ENCODE measurements around the gene NXPH4.

Gene NXPH4

DNA sequence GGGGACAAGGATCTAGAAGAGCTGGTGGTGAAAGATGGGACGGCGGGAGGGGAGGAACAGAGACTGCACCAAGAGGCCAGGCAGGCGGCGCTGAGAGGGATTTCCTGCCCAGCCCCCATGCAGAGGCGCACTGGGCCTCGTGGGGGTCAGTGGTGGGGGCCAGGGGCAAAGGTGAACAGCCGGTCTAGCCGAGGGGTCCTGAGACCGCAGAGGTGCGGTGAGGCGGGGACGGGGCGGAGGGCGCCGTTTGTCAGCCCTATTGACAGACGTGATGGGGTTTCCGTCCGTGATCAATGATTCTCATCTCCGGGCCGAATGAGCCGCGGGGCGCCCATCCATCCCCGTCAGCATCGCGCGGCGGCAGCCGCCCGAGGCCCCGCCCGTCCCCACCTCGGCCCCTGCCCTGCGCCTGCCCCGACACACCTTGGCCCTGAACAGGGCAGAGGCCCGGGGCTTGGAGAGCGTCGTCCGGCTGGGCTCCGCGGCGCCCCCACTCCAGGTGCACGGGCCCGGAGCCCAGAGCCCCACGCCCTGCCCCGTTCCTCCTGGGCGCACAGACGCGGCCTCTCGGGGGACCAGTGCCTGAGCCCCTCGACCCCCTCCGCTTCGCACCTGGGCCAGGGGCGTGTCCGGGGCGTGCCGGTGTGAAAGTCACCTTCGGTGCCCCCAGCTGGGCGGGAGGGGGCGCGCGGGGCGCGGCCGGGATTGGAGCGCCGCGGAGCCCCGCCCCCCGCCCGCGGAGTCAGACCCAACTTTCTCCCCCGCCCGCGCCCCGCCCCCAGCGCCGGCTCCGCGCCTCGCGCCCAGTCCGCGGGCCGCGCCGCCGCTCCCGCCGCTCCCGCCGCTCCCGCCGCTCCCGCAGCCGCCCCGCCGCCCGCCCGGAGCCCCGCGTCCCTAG lies at the start of gene NXPH4:
Gene NXPH4, plus strand, starts transcription at position 781 of the 898 bp plus-strand sequence. CDS start 176 bp downstream, outside the sequence.
- no peak for DNase-seq (ENCODE audit: low spot score)

DNA sequence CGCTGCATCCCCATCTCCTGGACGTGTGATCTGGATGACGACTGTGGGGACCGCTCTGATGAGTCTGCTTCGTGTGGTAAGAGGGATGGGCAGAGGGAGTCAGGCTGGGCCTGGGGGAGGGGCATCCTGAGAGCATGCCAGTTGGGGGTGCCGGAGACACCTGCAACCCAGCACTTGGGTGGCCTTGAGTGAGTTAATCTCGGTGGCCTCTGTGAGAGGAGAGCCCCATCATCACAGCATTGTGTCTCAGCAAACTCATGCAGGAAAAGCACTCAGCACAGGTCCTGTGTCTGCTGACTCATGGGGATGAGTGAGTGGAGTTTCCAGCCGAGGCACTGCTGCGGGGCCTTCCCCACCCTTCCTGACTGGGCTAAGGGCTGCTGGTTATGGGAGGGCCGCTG lies 49.6 kb upstream of the NXPH4 start:
- DNase-seq (ENCODE audit: low spot score): no peak

DNA sequence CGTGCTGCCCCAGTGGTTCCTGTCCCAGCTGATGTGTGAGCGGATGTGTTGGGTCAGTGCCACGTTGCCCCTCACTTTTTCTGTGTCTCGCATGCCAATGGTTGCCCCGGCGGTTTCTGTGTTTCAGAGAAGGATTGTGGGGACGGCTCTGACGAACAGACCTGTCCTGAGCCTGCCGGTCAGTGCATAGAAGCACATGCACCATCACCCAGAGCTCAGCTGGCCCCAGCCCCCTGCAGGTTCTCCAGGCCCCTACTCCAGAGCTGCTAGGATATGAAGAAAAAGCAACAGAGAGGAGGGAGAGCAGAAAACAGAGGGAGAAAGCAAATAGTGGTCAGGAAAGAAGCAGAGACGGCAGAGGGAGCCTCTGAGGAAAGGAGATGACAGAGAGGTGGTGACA lies 48.5 kb upstream of the NXPH4 start:
- DNase-seq (ENCODE audit: low spot score): no peak

DNA sequence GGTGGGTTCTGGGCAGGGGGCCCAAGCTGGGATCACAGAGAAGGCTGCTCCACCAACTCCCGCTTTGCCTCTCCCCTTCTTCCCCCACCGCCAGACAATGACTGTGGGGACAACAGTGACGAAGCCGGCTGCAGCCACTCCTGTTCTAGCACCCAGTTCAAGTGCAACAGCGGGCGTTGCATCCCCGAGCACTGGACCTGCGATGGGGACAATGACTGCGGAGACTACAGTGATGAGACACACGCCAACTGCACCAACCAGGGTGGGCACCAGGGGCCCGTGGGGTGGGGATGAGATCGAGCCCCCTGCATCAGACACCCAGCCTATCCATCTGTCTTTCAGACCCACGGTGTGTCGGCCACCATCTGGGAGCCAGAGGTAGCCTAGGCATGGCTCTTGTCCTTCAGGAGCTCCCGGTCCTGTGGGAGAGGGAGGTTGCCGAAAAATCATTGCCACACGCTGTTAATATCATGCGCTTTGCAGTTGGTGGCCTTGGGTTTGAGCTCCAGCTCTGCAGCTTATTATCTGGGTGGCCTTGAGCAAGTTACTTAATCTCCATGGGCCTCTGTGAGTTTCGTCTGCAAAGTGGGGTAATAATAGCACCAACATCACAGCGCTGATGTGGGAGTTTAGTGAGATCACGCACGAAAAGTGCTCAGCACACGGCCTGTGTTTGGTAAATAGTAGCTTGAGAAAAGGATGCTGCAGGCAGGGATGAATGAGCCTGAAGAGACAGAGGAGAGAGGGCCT lies 47.4 kb upstream of the NXPH4 start:
- DNase-seq (ENCODE audit: low spot score): no peak

DNA sequence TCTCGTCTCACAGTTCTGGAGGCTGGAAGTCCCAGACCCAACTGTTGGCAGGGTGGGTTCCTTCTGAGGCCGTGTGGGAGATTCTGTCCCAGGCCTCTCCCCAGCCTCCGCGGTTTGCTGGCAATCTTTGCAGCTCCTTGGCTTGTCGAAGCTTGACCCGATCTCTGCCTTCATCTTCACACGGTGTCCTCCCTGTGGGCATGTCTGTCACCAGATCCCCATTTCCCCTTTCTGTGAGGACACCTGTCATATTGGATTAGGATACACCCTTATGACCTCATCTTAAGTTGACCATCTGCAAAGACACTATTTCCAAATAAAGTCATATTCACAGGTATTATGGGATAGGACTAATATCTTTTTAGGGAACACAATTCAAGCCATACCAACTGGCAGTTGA lies 46.6 kb upstream of the NXPH4 start:
- no peak for DNase-seq (ENCODE audit: low spot score)

DNA sequence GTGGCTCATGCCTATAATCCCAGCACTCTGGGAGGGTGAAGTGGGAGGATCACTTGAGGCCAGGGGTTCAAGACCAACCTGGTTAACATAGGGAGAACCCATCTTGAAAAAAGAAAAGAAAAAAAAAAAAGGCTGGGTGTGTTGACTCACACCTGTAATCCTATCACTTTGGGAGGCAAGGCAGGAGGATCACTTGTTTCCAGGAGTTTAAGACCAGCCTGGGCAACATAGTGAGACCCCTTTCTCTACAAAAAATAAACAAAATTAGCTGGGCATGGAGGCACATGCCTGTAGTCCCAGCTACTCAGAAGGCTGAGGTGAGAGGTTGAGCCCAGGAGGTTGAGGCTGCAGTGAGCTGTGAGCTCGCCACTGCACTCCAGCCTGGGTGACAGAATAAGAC lies 46.2 kb upstream of the NXPH4 start:
- DNase-seq (ENCODE audit: low spot score): no peak

DNA sequence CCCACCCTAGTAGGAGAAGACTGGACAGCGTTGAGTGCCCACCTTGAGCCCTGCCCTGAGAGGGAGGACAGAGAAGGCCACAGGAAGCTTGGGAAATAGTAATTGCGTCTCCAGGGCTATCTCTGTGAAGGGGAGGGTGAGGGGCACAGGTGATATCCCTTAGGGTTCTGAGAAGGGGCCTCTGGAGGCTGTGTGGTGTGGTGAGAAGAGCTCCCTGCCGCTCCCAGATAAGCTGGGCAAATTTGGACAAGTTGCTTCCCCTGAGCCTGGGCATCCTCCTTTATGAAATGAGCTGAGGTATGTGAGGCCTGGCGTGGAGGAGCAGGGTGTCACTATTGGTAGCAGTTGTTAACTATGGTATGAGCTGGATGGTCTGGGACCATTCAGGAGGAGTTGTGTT lies 45.7 kb upstream of the NXPH4 start:
- DNase-seq (ENCODE audit: low spot score): no peak

DNA sequence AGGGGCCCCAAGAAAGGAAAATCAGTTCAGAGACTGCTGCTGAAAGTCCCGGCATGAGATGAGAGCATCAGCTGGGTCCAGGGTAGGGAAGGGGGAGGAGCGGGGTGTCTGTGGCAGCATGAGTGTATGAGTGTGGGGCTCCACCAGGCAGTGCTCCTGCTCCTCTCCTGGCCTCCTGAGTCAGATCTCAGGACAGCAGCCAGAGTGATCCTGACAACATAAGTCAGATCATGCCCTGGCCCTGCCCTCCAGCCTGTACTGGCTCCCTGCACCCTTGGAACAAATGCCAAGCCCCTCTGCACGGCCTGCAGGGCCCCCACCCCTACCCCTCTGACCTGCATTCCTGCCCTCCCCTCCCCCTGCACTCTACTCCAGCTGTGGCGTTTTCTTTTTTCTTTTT lies 44.9 kb upstream of the NXPH4 start:
- DNase-seq (ENCODE audit: low spot score): no peak

DNA sequence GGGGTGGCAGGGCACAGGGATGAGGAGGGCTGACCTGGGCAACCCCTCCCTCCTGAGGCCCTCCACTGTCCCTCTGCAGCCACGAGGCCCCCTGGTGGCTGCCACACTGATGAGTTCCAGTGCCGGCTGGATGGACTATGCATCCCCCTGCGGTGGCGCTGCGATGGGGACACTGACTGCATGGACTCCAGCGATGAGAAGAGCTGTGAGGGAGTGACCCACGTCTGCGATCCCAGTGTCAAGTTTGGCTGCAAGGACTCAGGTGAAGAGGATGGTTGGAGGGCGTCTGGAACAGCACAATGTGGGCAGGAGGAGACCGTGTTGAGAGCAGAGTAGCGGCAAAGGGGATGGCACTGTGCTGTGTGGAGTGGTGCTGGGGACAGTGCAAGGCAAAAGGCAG lies 43.5 kb upstream of the NXPH4 start:
- DNase-seq (ENCODE audit: low spot score): no peak

DNA sequence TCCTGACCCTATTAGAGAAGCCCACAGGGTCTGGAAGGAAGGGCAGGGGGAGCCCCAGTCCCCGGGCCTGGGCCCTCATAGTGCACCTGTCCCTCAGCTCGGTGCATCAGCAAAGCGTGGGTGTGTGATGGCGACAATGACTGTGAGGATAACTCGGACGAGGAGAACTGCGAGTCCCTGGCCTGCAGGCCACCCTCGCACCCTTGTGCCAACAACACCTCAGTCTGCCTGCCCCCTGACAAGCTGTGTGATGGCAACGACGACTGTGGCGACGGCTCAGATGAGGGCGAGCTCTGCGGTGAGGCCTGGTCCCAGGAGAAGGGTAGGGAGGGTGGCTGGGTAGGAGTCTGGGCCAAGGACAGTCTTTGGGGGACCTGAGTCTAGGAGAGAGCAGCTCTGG lies 42.9 kb upstream of the NXPH4 start:
- no peak for DNase-seq (ENCODE audit: low spot score)

DNA sequence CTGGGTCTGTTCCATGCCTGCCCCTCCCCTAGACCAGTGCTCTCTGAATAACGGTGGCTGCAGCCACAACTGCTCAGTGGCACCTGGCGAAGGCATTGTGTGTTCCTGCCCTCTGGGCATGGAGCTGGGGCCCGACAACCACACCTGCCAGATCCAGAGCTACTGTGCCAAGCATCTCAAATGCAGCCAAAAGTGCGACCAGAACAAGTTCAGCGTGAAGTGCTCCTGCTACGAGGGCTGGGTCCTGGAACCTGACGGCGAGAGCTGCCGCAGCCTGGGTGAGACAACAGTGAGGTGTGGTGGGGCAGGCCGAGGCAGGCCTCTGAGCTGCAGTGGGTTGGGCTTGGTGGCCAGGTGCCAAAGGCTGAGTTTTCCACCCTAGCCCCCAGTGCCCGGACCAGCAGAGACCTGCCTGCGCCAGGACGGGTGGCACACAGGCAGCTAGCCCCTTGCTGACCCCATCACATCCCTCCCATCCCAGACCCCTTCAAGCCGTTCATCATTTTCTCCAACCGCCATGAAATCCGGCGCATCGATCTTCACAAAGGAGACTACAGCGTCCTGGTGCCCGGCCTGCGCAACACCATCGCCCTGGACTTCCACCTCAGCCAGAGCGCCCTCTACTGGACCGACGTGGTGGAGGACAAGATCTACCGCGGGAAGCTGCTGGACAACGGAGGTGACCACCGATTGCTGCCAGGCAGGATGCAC lies 41.0 kb upstream of the NXPH4 start:
- peak; percentile 63 for DNase-seq (ENCODE audit: low spot score)

DNA sequence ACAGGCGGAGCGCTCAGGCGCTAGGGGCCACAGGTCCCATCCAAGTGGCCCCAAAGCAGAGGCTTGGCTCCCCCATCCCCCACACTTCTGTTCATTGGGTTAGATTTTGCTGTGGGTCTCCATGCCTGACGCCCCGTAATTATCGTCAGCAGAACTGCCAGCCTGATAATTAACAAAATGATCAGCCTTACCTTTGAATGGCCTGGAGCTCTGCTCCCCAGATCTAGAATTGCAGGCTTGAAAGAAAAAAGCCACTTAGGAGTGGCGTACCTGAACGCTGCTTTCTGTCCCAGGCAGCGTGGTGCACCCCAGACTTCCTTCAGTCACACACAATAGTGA lies 40.5 kb upstream of the NXPH4 start:
- no peak for DNase-seq (ENCODE audit: low spot score)

DNA sequence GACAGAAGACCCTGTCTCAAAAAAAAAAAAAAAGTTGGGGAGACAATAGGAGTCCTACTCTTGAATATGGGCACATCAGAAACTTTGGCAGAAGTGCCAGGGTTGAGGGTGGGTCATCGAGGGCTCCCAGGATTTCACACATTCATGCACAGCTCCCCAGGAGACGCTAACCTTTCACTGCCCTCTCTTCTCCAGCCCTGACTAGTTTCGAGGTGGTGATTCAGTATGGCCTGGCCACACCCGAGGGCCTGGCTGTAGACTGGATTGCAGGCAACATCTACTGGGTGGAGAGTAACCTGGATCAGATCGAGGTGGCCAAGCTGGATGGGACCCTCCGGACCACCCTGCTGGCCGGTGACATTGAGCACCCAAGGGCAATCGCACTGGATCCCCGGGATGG lies 39.7 kb upstream of the NXPH4 start:
- no peak for DNase-seq (ENCODE audit: low spot score)

DNA sequence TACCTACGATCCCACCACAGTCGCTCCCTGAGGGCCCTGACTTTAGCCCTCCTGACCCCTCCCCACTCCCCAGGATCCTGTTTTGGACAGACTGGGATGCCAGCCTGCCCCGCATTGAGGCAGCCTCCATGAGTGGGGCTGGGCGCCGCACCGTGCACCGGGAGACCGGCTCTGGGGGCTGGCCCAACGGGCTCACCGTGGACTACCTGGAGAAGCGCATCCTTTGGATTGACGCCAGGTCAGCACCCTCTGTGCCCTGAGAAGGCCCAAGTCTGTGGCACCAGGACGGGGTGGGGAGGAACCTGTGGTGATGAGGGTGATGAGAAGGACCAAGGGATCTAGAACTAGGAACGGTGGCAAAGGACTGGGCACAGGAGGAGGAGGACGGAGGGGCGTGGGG lies 39.2 kb upstream of the NXPH4 start:
- DNase-seq (ENCODE audit: low spot score): no peak

DNA sequence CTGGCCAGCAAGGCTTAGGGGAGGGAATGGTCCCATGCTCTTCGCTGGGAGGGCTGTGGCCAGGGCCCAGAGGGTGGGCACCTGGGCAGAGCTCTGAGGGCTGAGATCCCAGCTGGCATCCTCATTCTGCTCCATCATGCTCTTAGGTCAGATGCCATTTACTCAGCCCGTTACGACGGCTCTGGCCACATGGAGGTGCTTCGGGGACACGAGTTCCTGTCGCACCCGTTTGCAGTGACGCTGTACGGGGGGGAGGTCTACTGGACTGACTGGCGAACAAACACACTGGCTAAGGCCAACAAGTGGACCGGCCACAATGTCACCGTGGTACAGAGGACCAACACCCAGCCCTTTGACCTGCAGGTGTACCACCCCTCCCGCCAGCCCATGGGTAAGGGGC lies 38.4 kb upstream of the NXPH4 start:
- DNase-seq (ENCODE audit: low spot score): no peak

DNA sequence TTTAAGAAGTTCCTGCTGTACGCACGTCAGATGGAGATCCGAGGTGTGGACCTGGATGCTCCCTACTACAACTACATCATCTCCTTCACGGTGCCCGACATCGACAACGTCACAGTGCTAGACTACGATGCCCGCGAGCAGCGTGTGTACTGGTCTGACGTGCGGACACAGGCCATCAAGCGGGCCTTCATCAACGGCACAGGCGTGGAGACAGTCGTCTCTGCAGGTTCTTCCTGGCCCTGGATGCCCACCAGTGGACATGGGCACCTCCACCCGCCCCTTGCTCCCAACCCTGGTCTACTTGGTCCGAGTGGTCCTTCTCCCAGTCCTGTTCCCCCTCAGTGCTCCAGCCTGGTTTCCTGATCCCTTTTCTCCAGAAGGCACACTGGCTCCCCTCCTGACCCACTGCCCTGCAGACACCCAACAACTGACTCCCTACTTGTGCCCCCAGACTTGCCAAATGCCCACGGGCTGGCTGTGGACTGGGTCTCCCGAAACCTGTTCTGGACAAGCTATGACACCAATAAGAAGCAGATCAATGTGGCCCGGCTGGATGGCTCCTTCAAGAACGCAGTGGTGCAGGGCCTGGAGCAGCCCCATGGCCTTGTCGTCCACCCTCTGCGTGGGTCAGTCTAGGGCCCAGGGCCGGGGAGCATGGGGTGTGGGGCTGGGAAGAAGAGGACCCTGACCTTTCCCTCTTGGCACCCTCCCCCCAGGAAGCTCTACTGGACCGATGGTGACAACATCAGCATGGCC lies 37.1 kb upstream of the NXPH4 start:
- DNase-seq (ENCODE audit: low spot score): no peak

DNA sequence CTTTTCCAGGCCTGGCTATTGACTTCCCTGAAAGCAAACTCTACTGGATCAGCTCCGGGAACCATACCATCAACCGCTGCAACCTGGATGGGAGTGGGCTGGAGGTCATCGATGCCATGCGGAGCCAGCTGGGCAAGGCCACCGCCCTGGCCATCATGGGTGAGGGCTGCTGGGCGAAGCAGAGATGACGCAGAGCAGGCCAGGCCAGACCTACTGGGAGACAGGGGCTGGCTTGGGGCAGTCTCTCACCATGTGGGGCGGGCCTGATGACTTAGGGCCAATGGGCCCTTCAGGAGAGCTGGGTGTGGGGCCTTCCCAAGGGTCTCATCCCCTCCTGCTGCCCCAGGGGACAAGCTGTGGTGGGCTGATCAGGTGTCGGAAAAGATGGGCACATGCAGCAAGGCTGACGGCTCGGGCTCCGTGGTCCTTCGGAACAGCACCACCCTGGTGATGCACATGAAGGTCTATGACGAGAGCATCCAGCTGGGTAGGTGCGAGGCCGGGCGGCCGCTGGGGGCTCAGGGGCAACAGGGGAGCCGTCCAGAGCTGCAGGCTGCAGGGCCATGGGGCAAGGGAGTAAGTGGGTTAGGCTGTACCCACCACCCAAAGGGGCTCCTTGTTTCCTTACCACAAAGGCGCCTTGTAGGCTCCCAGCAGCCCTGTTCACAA lies 36.1 kb upstream of the NXPH4 start:
- no peak for DNase-seq (ENCODE audit: low spot score)

DNA sequence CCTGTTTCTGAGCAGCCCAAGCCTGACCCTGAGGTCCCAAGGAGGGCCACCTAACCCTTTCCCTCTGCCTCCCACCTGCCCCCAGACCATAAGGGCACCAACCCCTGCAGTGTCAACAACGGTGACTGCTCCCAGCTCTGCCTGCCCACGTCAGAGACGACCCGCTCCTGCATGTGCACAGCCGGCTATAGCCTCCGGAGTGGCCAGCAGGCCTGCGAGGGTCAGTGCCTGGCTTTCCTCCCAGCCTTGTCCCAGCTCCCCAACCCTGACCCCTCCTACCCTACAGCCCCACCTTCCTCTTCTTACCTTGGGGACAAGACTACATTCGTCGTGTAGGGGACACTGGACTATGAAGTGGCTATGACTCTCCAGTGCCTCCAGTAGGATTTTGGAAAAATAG lies 35.5 kb upstream of the NXPH4 start:
- no peak for DNase-seq (ENCODE audit: low spot score)

DNA sequence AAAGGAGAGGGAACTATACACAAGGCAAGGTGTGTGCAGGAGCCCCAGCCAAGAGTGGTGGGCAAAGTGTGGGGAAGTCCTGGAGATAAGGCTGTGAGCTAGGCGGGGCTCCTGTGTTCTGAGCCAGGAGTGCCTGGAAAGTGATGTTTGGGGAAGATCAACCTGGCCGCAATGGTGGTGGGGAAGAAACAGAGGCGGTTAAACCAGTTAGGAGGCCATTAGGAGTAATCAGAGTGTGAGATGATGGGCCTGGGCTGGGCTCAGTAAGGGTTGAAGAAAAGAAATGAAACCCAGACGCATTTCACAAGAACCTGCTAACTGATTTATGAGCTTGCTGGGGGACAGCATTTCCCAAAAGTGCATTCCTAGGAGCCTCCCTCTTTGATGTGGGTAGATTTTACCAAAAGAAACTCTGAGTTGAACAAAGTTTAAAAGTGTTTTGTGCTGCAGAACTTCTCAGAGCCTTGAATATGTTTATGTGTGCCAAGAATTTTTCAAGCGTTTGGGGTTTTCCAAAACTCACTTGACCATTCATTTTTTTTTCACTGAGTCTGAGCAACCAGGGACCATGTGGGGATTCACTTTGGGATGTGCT lies 34.9 kb upstream of the NXPH4 start:
- no peak for DNase-seq (ENCODE audit: low spot score)

DNA sequence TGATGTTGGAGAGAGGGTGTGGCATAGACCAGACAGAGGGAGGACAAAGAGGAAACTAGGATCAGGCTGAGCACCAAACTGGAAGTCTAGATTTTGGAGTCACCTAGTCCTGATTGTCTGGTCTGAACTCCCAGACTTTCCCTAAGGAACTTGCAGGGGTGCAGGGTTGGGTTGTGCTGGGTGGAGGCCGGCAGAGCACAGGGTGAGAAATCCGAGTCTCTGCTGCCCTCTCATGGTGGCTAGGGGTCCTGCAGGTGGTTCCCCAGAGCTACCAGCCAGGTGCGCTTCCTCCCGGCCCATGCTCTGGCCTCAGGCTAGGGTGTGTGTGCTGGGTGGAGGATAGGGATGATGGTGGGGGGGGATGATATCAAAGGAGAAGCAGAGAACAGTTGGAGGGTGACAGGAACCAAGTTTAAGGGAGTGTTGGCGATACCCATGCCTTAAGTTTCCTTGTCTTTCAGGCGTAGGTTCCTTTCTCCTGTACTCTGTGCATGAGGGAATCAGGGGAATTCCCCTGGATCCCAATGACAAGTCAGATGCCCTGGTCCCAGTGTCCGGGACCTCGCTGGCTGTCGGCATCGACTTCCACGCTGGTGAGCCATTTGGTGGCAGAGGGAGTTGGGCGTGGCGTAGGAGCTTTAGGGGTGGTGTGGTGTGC lies 33.5 kb upstream of the NXPH4 start:
- DNase-seq (ENCODE audit: low spot score): peak; percentile 52

Data from putamen (tissue), 1 donor.